Stimulated activated CD8-positive, alpha-beta memory T cell treated with anti-CD3 and anti-CD28 coated beads, Interleukin-12 subunit alpha, Interleukin-12 subunit beta, amount 100 ng/mL, for 24 hours (primary cell): ENCODE results near the gene PTPN6.
"Not testable (repeated sequence)": the region's sequence is repeated elsewhere in the genome, so short reads cannot be mapped to it uniquely, and the experiment has no call there.

Source experiments
- DNase-seq: peaks from one replicate; pipeline ENCODE4 v3.0.0-alpha.2; 2020; ENCODE audit errors: extremely low read depth

The PTPN6 gene

DNA sequence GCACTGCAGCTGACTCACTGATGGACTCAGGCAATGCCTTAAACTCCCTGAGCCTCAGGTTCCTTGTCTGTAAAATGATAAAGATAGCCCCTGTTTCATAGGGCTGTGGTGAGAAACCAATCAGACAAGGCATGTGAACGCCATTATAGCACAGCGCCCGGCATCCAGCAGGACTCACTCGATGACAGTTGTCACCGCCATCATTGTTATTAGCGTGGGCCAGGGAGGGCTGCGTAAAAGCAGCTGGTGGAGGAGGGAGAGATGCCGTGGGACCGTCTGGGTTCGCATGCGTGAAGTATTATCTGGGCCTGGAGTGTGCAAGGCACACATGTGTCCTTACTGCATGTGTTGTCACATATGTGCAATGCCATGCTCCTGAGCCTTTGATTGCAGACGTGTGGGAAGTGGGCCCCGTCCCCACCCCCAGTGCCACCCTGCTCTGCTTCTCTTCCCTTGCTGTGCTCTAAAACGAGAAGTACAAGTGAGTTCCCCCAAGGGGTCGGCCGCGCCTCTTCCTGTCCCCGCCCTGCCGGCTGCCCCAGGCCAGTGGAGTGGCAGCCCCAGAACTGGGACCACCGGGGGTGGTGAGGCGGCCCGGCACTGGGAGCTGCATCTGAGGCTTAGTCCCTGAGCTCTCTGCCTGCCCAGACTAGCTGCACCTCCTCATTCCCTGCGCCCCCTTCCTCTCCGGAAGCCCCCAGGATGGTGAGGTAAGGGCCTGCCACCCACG is at the start of gene PTPN6:
Gene PTPN6, plus strand, starts transcription at position 546 of the 730 bp plus-strand sequence. Its CDS starts 157 bp downstream, at position 703.
- DNase-seq = no peak

DNA sequence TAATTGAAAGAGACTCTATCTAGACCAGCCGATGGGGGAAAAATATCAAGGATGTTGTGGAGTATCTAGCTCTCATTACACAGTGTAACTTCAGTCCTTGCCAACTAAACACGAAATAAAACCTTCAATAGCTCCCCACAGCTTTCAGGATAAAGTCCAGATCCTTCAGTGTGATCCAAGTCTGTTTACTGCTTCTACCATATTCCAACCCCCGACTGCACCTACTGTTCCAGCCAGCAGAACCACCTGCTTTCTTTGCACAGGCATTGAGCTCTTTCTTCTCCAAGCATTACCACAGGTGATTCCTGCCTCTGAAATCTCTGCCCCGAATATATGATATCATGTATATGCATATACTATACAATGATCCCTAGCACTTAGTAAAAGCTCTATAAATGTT is 48.7 kb upstream of the PTPN6 start:
- DNase-seq = no peak

DNA sequence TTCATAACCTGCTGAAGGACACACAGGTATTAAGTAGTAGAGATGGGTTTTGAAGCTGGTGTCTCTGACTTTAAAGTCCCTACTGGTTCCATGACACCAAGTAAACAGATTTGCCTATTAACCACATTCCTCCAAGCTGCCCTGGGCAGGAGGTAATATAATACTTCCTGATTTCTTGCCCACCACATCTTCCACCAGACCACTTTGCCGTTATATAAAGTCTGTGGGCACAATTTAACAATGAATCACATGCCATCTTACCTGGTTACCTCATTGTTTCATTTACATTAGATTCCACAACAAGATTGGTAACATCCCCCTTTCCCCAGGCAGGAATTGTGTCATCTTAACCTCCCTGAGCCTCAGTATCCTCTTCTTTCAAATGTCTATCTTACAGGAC is 47.4 kb upstream of the PTPN6 start:
- DNase-seq = no peak

DNA sequence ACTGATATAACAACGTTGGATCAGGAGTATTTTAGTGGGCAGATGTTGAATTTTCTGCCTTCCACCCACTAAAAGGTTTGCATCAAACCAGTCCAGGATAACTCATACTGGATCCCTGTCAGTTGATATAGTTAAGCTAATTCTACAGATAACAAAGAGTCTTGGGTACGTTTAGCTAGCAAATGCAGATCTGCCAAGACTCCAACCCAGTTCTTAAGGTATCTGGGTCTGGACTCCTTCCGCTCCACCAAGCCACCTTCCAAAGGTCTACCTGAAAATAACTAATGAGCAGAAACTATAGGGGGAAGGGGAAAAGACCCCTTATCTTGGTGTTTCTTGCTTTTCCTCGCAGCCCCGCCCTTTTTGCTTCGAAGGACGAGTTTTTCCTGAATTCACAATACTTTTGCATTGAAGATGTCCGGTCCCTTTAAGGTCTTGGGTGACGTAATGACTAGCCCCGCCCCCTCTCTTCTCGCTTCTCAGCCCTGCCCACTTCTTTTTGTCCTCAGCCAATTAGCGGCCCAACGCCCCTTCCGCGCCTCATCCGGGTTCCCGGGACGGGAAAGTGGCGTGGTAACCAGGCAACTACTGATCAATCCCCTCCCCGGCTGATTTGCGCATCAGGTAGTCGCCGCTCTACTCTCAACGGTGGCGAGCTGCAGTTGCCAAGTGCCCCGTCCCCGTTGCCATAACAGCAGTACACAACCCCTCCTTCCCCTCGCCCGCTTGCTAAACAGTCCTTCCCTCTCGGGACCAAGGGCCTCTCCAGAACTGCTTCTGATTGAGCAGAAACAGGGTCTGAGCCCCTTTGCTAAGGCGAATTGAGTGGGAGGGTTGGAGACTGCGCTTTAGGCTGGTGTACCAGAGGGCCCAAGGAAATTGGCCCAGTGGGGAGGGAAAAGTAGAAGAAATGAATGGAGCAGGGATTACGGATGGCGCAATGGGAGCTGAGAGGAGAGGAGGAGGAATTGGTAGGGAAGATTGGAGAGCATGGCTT is 46.6 kb upstream of the PTPN6 start, which contains the start of gene LRRC23:
Gene LRRC23, plus strand, starts transcription at position 543 of the 997 bp plus-strand sequence. CDS start 812 bp downstream, outside the sequence.
- DNase-seq = peak; percentile 94

DNA sequence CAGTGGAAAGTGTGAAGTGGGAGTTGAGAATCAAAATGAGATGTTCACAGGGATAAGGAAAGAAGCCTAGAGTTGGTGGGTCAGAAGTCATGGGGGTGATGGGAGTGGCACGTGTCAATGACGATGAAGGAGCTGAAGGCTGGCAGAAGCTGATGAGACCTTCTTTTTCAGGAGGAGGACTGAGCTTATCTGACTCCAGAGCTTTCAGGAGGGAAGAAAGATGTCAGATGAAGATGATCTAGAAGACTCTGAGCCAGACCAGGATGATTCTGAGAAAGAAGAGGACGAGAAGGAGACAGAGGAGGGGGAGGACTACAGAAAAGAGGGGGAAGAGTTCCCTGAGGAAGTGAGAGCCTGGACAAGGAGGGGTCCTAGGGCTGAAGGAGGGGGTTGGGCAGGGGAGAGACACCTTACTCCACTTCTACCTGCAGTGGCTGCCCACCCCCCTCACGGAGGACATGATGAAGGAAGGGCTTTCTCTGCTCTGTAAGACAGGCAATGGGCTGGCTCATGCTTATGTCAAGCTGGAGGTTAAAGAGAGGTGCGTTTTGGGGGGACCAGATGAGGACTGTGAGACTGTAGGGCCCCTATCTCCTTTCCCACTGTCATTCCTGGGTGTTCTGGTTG is 45.6 kb upstream of the PTPN6 start:
- no peak for DNase-seq

DNA sequence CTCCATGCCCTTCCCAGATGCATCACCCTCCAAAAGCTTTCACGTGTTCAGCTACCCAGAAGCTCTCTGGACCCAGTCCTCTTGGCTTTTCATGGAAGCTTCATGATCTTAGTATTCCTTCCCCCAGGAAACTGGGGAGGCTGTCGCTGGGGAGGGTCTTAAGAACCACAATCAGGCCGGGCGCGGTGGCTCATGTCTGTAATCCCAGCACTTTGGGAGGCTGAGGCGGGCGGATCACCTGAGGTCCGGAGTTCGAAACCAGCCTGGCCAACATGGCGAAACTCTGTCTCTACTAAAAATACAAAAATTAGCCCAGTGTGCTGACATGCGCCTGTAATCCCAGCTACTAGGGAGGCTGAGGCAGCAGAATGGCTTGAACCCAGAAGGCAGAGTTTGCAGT is 43.0 kb upstream of the PTPN6 start:
- DNase-seq = not testable (repeated sequence)

DNA sequence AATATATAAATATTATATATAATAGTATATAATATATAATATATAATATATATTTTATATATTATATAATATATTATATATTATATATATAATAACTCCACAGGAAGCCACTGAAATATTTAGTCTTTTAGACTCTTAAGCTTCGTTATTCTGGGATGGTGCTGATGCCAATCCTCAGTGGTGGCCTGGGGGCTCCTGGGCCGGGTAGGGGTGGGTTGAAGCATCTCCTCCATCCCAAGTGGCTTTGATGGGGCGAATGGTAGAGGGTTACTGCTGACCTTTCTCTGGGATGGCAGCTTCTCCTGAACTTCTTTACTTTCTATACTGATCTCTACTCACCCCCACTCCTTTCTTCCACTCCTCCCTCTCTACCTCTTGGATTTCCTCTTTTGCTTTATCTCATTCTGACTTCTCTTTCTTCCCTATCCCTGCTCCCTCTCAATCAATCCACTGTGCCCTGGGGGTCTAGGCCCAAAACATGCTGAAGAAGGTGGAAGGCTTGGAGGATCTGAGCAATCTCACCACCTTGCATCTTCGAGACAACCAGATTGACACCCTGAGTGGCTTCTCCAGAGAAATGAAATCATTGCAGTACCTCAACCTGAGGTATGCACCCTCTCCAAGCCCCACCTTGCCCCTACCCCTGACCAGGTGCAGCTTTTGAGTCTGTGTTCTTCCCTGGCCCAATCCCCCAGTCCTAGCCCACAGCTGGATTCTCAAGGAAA is 41.6 kb upstream of the PTPN6 start:
- DNase-seq = no peak

DNA sequence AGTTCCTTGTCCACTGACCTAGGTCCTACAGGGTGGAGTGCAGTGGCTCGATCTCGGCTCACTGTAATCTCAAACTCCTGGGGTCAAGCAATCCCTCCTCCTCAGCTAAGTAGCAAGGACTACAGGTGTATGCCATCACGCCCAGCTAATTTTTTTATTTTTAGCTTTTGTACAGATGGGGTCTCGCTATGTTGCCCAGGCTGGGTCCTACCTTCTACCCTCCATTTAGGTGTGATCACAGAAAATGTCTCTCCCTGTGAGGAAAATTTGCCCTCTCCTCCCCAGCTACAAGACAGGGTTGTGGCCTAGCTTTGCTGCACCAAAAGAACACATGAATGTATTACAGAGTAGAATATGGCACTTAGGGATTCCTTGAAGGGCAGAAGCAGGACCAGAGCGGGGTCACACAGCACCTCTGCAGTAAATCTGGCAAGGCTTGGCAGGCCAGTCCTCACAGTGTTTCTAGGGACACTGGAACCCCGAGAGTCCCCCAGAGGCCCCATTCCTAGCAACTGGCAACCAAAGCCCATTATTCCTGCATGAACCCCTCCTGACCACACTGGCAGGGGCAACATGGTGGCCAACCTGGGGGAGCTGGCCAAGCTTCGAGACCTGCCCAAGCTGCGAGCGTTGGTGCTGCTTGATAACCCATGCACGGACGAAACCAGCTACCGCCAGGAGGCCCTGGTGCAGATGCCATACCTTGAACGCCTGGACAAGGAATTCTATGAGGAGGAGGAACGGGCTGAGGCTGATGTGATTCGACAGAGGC is 38.8 kb upstream of the PTPN6 start:
- DNase-seq = no peak

DNA sequence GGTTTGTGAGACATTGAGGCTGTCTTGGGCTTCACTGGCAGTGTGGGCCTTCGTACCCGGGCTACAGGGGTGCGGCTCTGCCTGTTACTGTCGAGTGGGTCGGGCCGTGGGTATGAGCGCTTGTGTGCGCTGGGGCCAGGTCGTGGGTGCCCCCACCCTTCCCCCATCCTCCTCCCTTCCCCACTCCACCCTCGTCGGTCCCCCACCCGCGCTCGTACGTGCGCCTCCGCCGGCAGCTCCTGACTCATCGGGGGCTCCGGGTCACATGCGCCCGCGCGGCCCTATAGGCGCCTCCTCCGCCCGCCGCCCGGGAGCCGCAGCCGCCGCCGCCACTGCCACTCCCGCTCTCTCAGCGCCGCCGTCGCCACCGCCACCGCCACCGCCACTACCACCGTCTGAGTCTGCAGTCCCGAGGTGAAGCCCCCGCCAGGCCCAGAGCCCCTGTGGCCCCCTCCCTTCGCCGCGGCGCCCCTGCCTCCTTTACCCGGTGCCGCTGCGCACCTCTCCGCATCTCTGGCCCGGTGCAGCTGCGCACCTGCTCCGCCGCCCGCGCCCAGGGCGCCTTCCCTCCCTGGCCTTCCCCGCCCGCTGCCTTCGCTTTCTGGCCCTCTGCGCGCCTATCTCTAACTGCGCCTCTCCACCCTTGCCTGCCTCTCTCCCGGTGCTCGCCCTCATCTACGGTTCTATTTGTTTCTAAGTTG is 36.8 kb upstream of the PTPN6 start, which contains the start of gene ENO2:
Gene ENO2, plus strand, starts transcription at position 335 of the 701 bp plus-strand sequence. CDS start 1,253 bp downstream, outside the sequence.
- peak; percentile 52 for DNase-seq

DNA sequence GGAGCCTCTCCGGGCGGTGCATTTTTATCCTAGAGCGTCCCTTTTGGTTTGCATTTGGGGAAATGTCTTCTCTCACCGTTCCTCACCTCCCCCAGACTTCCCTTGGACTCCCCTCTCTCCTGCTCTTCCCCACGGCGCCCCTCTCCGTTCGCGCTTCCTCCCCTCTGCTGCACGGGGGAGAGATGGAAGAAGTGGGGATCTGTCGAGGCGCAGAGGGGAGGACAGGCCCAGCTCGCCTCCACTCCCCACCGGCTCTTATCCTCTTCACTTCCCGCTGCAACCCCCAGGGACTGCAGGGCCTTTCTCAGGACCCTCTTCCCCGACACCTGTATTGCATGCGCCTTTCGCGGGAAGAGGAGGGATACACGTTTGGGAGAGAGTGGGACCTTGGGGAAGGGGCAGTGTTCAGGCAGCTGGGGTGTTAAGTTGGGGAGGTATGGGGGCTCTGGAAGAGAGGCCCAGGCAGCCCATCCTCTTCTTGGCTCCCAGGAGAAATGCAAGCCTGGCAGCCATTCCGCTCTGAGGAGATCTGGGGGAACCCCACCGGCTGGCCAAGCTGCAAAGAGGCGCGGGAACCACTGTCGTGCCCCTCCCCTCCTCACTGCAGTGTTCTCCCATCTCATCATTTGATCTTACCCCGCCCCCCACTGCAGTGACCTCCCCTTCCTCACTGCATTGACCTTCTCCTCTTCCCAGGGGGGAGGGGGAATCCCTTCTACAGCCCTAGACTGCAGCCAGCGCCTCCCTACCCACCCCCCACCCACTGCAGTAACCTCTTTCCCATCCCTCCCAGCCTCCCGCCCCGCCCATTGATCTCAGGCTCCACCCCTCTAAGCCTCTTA is 36.0 kb upstream of the PTPN6 start:
- DNase-seq = no peak

DNA sequence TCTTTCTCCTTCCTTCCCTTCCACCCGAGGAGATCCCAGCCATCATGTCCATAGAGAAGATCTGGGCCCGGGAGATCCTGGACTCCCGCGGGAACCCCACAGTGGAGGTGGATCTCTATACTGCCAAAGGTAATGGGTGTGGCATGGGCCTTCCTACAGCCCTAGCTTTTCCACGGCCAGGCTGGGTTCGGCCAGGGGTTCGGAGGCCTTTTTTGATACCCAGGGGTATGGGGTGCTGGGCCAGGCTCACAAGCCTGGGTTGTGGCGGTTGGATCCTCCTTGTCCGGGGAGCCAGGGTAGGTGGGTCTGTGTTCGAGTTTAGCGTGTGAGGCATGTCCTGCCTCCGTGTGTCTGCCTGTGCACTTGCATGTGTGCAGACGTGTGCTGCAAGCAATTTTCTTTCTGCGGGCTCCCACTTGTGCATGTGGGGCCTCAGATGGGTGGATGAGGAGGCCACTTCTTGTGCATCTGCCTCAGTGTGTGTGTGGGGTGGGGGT is 35.3 kb upstream of the PTPN6 start:
- DNase-seq = no peak

DNA sequence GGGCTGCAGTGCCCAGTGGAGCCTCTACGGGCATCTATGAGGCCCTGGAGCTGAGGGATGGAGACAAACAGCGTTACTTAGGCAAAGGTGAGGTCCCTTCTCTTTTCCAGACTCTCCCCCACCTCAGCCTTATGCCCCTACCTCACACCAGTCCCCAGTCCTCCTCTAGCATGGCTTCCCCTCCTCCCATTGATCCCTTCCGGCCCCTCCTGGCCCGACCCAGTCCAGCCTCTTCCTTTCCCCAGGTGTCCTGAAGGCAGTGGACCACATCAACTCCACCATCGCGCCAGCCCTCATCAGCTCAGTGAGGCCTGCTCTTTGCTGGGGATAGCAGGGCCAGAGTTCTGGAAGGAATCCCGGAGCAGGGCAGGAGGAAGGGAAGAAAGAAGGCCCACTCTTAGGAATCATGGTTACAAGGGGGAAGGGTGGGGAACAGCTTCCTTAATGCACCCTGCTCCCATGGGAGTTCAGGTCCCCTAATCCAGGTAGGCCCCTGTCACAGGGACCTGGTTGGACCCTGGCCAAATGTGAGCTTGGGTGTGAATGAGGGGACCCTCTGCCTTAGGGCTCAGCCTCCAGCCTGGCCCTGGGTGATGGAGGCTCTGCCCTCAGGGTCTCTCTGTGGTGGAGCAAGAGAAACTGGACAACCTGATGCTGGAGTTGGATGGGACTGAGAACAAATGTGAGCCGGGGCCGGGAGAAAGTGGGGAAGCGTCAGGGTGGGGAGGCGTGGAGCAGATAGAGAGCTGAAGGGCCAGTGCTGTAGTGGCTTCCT is 34.5 kb upstream of the PTPN6 start:
- no peak for DNase-seq

DNA sequence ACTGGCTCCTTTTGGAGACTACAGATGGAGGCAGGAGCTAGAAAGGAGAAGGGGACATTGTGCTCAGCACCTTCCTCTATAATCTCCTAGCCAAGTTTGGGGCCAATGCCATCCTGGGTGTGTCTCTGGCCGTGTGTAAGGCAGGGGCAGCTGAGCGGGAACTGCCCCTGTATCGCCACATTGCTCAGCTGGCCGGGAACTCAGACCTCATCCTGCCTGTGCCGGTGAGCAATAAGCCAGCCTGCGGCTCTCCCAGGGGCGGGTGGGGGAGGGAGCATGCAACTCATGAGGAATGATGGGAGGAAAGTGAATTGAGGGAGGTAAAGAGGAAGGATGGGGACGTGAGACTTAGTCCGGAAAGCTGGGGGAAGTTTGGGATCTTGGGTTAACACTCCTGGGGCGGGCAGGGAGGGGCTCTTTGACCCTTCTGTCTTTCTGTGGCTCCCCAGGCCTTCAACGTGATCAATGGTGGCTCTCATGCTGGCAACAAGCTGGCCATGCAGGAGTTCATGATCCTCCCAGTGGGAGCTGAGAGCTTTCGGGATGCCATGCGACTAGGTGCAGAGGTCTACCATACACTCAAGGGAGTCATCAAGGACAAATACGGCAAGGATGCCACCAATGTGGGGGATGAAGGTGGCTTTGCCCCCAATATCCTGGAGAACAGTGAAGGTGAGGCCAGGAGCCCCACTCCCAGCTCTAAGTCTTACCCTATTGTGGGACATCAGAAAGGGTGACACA is 33.5 kb upstream of the PTPN6 start:
- DNase-seq = no peak

DNA sequence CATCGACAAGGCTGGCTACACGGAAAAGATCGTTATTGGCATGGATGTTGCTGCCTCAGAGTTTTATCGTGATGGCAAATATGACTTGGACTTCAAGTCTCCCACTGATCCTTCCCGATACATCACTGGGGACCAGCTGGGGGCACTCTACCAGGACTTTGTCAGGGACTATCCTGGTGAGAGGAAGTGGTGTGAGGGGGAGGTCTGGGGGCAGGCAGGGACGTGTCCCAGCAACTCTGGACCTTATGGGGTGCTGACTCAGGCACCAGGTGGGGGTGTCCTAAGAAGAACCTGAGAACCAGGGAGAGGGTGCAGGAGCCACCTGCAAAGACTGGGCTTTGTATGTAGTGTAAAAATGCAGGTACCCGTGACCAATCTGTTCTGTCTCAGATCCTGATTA is 31.6 kb upstream of the PTPN6 start:
- no peak for DNase-seq

DNA sequence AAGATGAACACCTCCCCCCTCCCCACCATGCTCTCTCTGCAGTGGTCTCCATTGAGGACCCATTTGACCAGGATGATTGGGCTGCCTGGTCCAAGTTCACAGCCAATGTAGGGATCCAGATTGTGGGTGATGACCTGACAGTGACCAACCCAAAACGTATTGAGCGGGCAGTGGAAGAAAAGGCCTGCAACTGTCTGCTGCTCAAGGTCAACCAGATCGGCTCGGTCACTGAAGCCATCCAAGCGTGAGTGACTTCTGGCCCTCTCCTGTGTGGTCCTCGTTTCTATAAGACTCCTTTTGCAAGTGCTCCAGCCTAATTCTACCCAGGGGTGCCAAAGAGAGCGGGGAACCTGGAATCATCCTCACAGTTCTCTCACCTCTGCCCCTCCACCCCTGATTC is 29.6 kb upstream of the PTPN6 start:
- no peak for DNase-seq

DNA sequence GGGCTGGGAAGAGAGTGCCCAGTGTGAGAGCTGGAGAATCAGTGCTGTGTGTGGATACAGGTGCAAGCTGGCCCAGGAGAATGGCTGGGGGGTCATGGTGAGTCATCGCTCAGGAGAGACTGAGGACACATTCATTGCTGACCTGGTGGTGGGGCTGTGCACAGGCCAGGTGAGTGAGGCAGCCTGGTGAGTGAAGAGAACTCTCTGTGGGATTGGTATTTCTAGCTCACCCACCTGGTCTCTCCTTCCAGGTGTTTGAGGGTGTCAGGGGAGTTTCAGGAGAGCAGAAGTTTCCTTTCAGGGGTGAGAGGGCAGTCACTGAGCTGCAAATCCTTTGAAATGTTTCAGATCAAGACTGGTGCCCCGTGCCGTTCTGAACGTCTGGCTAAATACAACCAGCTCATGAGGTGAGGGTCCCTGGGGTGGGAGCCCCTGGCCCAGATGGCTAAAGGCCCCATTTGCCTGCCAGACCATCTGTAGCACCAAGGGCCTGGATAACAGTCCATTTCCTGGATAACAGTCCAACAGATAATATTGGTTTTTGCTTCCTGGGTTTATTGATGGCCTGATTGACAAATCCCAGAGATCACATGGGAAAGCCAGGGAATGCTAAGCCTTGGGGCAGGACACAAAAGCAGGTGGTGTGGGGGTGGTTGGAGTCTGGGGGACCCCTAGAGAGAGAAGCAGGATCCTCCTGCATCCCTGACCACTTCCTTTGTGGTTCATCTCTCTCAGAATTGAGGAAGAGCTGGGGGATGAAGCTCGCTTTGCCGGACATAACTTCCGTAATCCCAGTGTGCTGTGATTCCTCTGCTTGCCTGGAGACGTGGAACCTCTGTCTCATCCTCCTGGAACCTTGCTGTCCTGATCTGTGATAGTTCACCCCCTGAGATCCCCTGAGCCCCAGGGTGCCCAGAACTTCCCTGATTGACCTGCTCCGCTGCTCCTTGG is 28.9 kb upstream of the PTPN6 start:
- no peak for DNase-seq
